NCI-H82 (cell line): Measurements from ENCODE around the gene LRRC7.
"Not testable (repeated sequence)": the region's sequence is repeated elsewhere in the genome, so short reads cannot be mapped to it uniquely, and the experiment has no call there.

ENCODE experiments used
- DNase-seq: peaks from one replicate; lab custom pipeline; 2025; lab: John Stamatoyannopoulos, UW

The LRRC7 gene

DNA sequence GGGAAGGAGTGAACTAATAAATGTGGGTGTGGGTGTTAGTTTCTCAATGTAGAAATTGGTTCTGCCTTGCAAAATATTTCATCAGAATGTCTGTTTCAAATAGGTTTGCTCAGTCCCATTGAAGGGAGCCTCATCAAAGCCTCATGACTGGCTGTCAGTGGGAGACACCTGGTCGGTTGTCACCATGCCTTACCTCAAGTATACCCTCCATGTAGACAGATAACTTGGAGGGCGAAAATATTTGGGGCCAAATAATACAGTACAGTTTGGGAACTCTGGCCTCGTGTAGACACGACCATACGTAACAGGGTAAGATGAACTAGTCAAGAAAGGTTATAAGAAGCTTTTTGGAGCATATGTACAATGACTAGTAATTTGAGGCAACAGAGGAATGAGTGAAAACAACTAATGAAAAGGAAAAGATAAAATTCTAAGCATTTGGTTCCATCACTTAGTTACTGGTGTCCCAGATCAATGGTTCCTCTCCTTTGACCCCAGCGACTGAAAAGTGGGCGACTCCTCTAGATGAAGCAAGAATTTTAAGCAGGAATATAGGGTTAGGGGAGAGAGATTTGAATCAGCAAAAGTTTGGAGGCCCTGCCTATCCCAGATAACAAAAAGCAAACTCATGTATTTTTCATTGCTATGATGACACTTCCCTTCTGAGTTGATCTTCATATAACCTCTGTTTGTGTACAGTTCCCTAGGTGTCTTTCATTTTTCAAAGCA lies 473.8 kb downstream of the LRRC7 start:
- no peak for DNase-seq

- DNase-seq = no peak
These were observed 474.5 kb downstream of the LRRC7 start for GRCh38 chr1:70042090-70042731.

GRCh38 chr1:70043804-70044203 lies 476.1 kb downstream of the LRRC7 start:
- DNase-seq = peak; percentile 23

DNA sequence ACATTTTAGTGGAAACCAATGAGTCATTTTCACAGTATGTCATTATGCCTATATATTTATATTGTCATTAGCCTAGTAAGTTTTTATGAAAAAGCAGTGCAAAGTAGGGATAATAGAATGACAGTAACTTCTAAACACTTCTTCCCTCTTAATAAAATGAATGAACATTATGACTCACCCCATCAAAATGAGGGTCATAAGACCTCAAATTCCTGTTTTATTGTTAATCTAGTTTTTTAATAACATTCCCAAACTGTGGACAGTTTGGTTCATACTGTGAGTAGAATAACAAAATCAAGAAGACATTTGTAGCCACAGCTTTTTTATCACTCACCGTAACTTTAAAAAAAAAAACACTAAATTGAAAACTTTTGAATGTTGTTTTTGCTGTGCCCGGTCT lies 477.1 kb downstream of the LRRC7 start:
- DNase-seq = no peak

- DNase-seq = not testable (repeated sequence)
These were observed 477.9 kb downstream of the LRRC7 start for GRCh38 chr1:70045581-70045980.

DNA sequence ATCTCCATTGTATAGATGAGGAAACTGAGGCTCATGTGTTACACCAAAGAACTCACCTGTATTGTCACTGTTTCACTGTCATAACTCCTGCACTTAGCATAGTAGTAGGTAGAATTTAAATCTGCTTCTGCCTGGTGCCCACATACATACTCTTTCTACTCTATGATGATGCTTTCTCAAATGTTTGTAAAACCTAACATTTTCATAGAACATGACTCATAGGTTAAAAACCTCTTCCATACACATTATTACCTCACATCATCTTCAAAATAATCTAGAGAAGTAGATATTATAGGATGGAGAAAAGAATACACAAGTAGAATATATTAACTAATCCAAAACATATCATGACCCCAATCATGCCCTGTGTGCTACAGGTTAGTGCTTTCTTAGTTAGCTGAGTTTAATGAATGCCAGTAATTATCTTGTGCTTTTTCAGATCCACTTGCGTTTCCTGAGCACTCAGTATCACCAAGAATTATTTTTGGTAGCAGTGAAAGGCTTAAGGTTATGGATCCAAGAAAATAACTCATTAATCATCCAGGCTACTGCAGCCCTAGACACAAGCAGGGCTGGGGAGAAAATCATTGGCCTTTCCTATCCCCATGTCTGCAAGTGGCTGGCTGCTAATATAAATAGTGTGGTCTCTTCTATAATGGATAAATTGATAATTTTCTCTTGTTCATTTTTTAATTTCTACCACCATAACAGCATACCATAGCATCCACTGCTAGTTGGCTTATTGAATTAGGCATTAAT lies 480.8 kb downstream of the LRRC7 start:
- no peak for DNase-seq

DNA sequence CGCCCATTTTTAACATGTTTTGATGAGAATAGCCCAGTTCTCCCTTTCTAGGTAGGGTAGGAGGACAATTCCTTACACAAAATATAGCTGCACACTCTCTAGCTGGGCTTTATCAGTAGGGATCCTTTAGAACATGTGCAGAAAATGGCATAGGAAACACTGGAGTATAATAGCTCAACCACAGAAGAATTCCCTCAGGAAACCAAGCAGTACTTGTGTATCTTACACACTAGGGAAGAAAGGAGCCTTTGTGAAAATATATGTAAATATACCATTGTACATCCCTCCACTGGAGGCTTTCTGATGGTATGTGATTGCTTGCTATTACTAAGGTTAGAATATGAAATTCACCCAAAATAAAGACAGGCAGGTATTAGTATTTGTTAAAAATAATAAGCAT lies 484.2 kb downstream of the LRRC7 start:
- DNase-seq = no peak

DNA sequence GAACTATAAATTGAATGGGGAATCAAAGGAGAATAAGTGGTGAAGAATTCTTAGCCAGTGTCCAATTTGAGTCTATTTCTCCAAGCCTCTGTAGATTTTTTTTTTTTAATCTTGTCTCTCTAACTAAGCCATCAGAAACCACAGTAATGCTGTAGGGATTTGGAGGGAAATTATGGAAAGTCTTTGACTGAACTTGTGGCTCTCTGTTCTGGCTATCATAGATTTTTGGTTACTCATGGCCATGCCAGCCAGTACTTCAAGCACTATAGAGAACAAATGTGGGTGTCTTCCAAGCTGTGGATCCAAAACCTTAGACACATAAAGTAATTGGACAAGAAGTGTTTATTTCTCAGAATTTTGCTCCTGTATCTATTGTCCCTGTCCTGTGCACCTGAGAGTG lies 489.8 kb downstream of the LRRC7 start:
- no peak for DNase-seq

- DNase-seq = no peak
These were observed 493.5 kb downstream of the LRRC7 start for GRCh38 chr1:70061231-70061630.

GRCh38 chr1:70063861-70064260 lies 496.1 kb downstream of the LRRC7 start:
- DNase-seq = no peak

- DNase-seq = no peak
These were observed 499.0 kb downstream of the LRRC7 start for GRCh38 chr1:70066711-70067110.

- no peak for DNase-seq
These were observed 503.9 kb downstream of the LRRC7 start for GRCh38 chr1:70071601-70072000.

GRCh38 chr1:70072231-70072751 lies 504.6 kb downstream of the LRRC7 start:
- peak; percentile 54 for DNase-seq

DNA sequence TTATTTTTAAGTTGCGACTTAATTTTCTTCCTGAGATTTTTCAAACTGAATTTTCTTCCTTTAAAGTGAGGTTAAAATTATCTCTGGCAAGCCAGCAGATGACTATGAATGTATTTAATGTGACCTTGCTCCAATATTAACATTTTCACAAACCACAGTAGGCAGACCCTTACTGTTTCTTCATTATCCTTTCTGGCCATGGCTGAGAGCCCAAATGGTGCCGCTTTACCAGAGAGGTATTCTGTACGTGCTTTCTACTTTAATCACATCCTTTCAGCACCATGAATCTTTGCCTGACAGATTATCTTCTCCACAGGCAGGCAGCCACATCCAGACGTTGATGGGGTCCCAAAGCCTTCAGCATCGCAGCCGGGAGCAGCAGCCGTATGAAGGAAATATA lies 508.0 kb downstream of the LRRC7 start:
- DNase-seq = no peak

DNA sequence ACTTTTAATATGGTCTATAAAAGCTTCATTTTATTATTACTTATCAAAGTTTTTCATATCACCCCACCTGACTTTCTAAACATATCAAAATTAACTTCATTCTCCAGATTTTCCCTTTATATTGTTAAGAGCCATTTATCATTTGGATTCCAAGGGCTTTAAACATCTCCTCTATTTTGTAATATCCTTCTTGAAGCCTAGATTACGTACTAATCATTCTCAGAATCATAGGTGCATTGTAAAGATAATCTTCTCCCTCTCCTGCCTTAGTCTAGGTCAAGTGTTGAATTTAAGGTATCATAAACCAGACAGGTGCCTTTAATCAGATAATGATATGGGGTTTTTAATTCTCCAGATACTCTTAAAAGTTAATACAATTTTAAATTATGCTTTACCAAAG lies 509.3 kb downstream of the LRRC7 start:
- no peak for DNase-seq

DNA sequence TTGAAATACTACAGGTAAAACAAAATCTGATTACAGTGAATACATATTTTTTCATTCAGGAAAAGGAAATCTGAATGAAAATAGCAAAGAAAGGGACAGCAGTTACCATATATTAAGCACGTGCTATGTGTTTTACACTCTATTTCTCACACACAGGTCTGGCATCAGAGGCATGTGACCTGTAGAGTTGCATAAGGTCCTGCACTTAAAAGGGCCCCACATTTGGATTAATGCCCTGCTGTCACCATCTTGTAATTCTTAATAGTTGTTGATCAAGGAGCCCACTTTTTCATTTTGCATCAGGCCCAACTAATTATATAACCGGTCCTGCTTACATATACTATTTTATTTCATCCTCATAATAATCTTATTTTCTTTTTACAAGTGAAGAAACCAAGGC lies 511.8 kb downstream of the LRRC7 start:
- DNase-seq = peak; percentile 16

DNA sequence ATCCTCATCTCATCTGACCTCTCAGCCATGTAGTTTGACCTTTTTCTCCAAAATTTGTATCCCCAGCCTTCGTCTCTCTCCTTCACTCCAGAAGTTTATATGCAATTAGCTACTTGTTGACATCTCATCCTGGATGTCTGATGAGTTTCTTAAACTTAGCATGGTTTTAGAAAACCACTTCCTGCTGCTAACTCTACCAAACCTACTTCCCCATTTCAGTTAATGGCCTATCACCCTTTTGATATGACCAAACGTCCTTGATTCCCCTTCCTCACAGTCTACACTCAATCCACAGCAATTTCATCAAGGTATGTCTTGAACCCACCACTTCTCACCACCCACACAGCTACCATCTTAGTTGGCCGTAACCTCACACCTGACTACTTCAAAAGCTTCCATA lies 515.8 kb downstream of the LRRC7 start:
- no peak for DNase-seq

- DNase-seq = no peak
These were observed 516.7 kb downstream of the LRRC7 start for GRCh38 chr1:70084314-70084915.

GRCh38 chr1:70085521-70085920 lies 517.8 kb downstream of the LRRC7 start:
- DNase-seq = no peak

GRCh38 chr1:70086897-70087296 lies 519.2 kb downstream of the LRRC7 start:
- DNase-seq = no peak

DNA sequence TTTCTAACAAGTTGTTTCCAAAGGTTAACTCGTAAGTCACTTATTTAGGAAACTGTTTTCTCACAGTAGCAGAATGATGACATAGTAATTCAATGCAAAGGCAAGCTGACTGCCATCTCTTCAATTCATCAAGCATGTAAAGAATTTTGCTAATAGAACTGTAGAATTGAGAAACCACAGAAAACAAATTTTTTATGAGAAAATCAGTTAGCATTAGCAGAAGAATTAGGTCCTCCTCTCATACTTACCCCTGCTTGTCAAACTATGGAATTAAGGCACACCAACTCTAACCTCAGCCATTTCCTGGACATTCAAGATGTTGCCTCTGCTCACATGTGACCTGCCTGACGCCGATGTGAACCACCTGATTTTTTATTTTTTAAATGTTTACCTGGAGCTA lies 522.4 kb downstream of the LRRC7 start:
- no peak for DNase-seq

GRCh38 chr1:70090875-70091274 lies 523.2 kb downstream of the LRRC7 start:
- DNase-seq = no peak

DNA sequence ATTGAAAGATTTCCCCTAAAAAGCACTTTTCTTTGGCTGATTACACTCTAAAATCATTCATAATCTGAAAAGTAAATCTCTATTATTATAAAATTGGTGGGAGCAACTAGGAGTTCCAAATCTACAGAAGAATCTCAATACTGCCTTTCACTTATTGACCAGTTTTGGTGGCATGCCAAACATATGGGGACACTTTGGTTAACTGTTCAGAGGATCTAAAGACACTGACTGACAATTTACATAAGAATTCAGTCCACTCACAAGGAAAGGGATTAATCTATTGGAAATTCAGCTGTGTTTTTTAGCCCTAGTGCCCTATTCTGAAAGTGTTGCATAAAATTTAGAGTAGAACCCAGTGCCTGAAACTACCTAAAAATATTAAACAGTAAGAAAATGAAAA lies 524.1 kb downstream of the LRRC7 start:
- DNase-seq = no peak
